Measurements from ENCODE around the gene RUVBL2.

DNA sequence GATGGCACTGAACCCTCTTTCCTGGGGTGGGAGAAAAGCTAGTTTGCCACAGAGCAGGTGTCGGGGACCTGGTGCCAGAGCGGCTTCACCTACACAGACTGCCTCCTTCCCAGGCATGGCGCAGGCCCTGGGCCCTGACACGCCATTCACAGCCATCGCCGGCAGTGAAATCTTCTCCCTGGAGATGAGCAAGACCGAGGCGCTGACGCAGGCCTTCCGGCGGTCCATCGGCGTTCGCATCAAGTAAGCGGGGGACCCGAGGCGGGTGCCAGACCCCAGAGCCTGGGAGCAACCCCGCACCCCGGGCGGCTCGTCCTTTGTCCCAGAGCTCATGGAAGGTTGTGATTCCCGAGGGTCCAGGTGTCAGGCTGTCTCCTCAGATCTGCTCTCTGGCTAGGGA lies 13.2 kb downstream of the RUVBL2 start:
- TF ChIP-seq, protein P1, sequence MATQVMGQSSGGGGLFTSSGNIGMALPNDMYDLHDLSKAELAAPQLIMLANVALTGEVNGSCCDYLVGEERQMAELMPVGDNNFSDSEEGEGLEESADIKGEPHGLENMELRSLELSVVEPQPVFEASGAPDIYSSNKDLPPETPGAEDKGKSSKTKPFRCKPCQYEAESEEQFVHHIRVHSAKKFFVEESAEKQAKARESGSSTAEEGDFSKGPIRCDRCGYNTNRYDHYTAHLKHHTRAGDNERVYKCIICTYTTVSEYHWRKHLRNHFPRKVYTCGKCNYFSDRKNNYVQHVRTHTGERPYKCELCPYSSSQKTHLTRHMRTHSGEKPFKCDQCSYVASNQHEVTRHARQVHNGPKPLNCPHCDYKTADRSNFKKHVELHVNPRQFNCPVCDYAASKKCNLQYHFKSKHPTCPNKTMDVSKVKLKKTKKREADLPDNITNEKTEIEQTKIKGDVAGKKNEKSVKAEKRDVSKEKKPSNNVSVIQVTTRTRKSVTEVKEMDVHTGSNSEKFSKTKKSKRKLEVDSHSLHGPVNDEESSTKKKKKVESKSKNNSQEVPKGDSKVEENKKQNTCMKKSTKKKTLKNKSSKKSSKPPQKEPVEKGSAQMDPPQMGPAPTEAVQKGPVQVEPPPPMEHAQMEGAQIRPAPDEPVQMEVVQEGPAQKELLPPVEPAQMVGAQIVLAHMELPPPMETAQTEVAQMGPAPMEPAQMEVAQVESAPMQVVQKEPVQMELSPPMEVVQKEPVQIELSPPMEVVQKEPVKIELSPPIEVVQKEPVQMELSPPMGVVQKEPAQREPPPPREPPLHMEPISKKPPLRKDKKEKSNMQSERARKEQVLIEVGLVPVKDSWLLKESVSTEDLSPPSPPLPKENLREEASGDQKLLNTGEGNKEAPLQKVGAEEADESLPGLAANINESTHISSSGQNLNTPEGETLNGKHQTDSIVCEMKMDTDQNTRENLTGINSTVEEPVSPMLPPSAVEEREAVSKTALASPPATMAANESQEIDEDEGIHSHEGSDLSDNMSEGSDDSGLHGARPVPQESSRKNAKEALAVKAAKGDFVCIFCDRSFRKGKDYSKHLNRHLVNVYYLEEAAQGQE (IDR thresholded peaks at IDR 0.05; ENCODE audit: low read depth), result no peak
- TF ChIP-seq, protein P2, sequence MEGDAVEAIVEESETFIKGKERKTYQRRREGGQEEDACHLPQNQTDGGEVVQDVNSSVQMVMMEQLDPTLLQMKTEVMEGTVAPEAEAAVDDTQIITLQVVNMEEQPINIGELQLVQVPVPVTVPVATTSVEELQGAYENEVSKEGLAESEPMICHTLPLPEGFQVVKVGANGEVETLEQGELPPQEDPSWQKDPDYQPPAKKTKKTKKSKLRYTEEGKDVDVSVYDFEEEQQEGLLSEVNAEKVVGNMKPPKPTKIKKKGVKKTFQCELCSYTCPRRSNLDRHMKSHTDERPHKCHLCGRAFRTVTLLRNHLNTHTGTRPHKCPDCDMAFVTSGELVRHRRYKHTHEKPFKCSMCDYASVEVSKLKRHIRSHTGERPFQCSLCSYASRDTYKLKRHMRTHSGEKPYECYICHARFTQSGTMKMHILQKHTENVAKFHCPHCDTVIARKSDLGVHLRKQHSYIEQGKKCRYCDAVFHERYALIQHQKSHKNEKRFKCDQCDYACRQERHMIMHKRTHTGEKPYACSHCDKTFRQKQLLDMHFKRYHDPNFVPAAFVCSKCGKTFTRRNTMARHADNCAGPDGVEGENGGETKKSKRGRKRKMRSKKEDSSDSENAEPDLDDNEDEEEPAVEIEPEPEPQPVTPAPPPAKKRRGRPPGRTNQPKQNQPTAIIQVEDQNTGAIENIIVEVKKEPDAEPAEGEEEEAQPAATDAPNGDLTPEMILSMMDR (IDR thresholded peaks at IDR 0.05 in 2 of 3, conservative IDR thresholded peaks at IDR 0.05 in 1 of 3; ENCODE audit: borderline replicate concordance in 1 of 3, insufficient read depth in 1 of 3, low read depth in 2 of 3, low read length in 2 of 3), result no peak
- TF ChIP-seq EGR1 (IDR thresholded peaks at IDR 0.05; ENCODE audit: low read depth) (no peak), POLR2A (IDR thresholded peaks at IDR 0.05; ENCODE audit: borderline replicate concordance, extremely low read depth, insufficient read depth, insufficient read length) (no peak), POLR2AphosphoS5 (IDR thresholded peaks at IDR 0.05; ENCODE audit: low read depth, low read length) (no peak), EZH2phosphoT487 (IDR thresholded peaks at IDR 0.05; ENCODE audit: borderline replicate concordance) (no peak), JUND (IDR thresholded peaks at IDR 0.05) (no peak)
- TF ChIP-seq, protein P3, sequence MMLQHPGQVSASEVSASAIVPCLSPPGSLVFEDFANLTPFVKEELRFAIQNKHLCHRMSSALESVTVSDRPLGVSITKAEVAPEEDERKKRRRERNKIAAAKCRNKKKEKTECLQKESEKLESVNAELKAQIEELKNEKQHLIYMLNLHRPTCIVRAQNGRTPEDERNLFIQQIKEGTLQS (IDR thresholded peaks at IDR 0.05), result no peak
